Lower leg skin (tissue), 4 donors: ENCODE data around the gene TMPRSS3. TPM values are rescaled to one million over a fixed set of nuclear protein-coding genes. Genes with fewer than 3 reads are reported as not detected.

Experiments
- DNase-seq, 2 donors: peaks; one replicate each; pipeline ENCODE4 v3.0.0-alpha.2; 2019; ENCODE audit warnings: low spot score in 2 of 2
- H3K4me3 ChIP-seq: fragments of 200-600 bp; sonication (generic); 2 replicates; pipeline ENCODE4 v1.5.1; 2017; ENCODE audit warnings: mild to moderate bottlenecking, low read depth; ENCODE audit not compliant: poor library complexity, severe bottlenecking
- CTCF ChIP-seq, 3 donors: fragments of 450-650 bp; IDR thresholded peaks; one replicate each; pipeline ENCODE4 v1.5.1; 2016; ENCODE audit warnings: antibody characterized with exemption in 3 of 3, mild to moderate bottlenecking in 3 of 3, moderate library complexity in 2 of 3
- POLR2A ChIP-seq, 2 donors: fragments of 450-650 bp; IDR thresholded peaks; one replicate each; pipeline ENCODE4 v1.6.1; 2016 to 2017; ENCODE audit warnings: antibody characterized with exemption in 2 of 2, mild to moderate bottlenecking in 1 of 2, moderate library complexity in 1 of 2
- WGBS, 2 donors: methylation state at CpG; one replicate each; pipeline ENCODE4 v1.1.5; 2018; 5-methylcytosine and 5-hydroxymethylcytosine counted together
- intact Hi-C: fragments of 100-400 bp; cut with DNase I; formaldehyde crosslinking; loops from one replicate; pipeline ENCODE4 v1.15.0; 2023; ENCODE audit warnings: low total_unique reads
- total RNA-seq, 4 donors: library from RNA; depleted of rRNA; stranded (reverse); fragments of >200 nt; gene quantifications; one replicate each; pipeline ENCODE4 v1.1.0, GENCODE V29; 2016

The TMPRSS3 gene
- total RNA-seq, 4 donors from 2014 or later = 0.19 to 0.78 (median 0.36) TPM

- WGBS, 2 donors = 79% methylated on average over 10 of the region's 10 CpGs
- no peak overlapping the region for H3K4me3 ChIP-seq
- DNase-seq = peak in 1 of 2 donors; percentile 56
- TF ChIP-seq POLR2A (IDR thresholded peaks at IDR 0.05) (no peak), CTCF (IDR thresholded peaks at IDR 0.05) (no peak)
- intact Hi-C loops = no loop called here
Measured at GRCh38 chr21:42423197-42423675, 27.4 kb upstream of the TMPRSS3 start.

GRCh38 chr21:42421018-42421793, 25.4 kb upstream of the TMPRSS3 start:
- no peak for TF ChIP-seq CTCF (IDR thresholded peaks at IDR 0.05)
- no peak for TF ChIP-seq POLR2A (IDR thresholded peaks at IDR 0.05)
- intact Hi-C loops = no loop called here
- WGBS, 2 donors = 67 to 68% methylated on average over 3 of the region's 3 CpGs
- H3K4me3 ChIP-seq = no peak overlapping the region
- no peak for DNase-seq

- no peak overlapping the region for H3K4me3 ChIP-seq
- WGBS, 2 donors = 94 to 95% methylated on average over 6 of the region's 6 CpGs
- intact Hi-C loops = no loop called here
- no peak for DNase-seq
- TF ChIP-seq POLR2A (IDR thresholded peaks at IDR 0.05) (no peak), CTCF (IDR thresholded peaks at IDR 0.05) (no peak)
Measured at GRCh38 chr21:42419845-42420244, 24.0 kb upstream of the TMPRSS3 start.

- intact Hi-C loops = no loop called here
- no peak overlapping the region for H3K4me3 ChIP-seq
- TF ChIP-seq CTCF (IDR thresholded peaks at IDR 0.05) (no peak), POLR2A (IDR thresholded peaks at IDR 0.05) (no peak)
- DNase-seq = no peak
- 71 to 78% methylated on average over 4 of the region's 4 CpGs for WGBS, 2 donors
Measured at GRCh38 chr21:42418886-42419285, 23.0 kb upstream of the TMPRSS3 start.

GRCh38 chr21:42417533-42417932, 21.7 kb upstream of the TMPRSS3 start:
- no peak for TF ChIP-seq POLR2A (IDR thresholded peaks at IDR 0.05)
- TF ChIP-seq CTCF (IDR thresholded peaks at IDR 0.05) = no peak
- H3K4me3 ChIP-seq = no peak overlapping the region
- intact Hi-C loops = no loop called here
- 85 to 87% methylated on average over 6 of the region's 6 CpGs for WGBS, 2 donors
- no peak for DNase-seq
